Measurements from ENCODE around the gene SNTA1. TPM values are rescaled to one million over a fixed set of nuclear protein-coding genes. Genes with fewer than 3 reads are reported as not detected.

The SNTA1 gene
- total RNA-seq, 1 experiment from 2014 or later: 15.4 TPM

- H3K4me1 ChIP-seq: no peaks in the 10 kb centered on the region
- no peak overlapping the region for H3K4me3 Mint-ChIP-seq (ENCODE audit: unreplicated experiment)
- TF ChIP-seq, protein P1, sequence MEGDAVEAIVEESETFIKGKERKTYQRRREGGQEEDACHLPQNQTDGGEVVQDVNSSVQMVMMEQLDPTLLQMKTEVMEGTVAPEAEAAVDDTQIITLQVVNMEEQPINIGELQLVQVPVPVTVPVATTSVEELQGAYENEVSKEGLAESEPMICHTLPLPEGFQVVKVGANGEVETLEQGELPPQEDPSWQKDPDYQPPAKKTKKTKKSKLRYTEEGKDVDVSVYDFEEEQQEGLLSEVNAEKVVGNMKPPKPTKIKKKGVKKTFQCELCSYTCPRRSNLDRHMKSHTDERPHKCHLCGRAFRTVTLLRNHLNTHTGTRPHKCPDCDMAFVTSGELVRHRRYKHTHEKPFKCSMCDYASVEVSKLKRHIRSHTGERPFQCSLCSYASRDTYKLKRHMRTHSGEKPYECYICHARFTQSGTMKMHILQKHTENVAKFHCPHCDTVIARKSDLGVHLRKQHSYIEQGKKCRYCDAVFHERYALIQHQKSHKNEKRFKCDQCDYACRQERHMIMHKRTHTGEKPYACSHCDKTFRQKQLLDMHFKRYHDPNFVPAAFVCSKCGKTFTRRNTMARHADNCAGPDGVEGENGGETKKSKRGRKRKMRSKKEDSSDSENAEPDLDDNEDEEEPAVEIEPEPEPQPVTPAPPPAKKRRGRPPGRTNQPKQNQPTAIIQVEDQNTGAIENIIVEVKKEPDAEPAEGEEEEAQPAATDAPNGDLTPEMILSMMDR (IDR thresholded peaks at IDR 0.05; ENCODE audit: insufficient read depth in 1 of 2, low read depth in 1 of 2, low read length in 1 of 2, severe bottlenecking in 1 of 2, unreplicated experiment in 1 of 2): no peak
- BruUV-seq (replicated peaks): no TSS peak
- H3K27me3 ChIP-seq (replicated peaks; ENCODE audit: control insufficient read depth, insufficient read depth, low read length): no peaks in the 10 kb centered on the region
- ChIA-PET CTCF (interaction anchor here (0.6 kb wide), 1 partner anchor 25 kb away, joined by 3 read pairs; no protein-coding TSS in a partner anchor), POLR2A (no interaction called here)
- no peak overlapping the region for H3K27ac Mint-ChIP-seq (ENCODE audit: unreplicated experiment)
- no peaks in the 10 kb centered on the region for H3K36me3 ChIP-seq (ENCODE audit: control insufficient read depth, insufficient read depth, low read length)
- H3K4me1 Mint-ChIP-seq (ENCODE audit: low read depth, unreplicated experiment): no peaks in the 10 kb centered on the region
- no peaks in the 10 kb centered on the region for H3K9me3 ChIP-seq
- H3K36me3 Mint-ChIP-seq (ENCODE audit: insufficient read depth, unreplicated experiment): peaks cover 10% of the 10 kb centered on the region
- intact Hi-C loops (cut with micrococcal nuclease; ENCODE audit: unreplicated experiment): no loop called here
- H3K4me3 ChIP-seq (ENCODE audit: low read depth, low read length): no peak overlapping the region
- H3K9me3 Mint-ChIP-seq (ENCODE audit: unreplicated experiment): no peaks in the 10 kb centered on the region
- DNase-seq: no peak
- no peaks in the 10 kb centered on the region for H3K27me3 Mint-ChIP-seq (ENCODE audit: insufficient read depth, unreplicated experiment)
Observed at GRCh38 chr20:33410081-33410742, 33.4 kb downstream of the SNTA1 start.

DNA sequence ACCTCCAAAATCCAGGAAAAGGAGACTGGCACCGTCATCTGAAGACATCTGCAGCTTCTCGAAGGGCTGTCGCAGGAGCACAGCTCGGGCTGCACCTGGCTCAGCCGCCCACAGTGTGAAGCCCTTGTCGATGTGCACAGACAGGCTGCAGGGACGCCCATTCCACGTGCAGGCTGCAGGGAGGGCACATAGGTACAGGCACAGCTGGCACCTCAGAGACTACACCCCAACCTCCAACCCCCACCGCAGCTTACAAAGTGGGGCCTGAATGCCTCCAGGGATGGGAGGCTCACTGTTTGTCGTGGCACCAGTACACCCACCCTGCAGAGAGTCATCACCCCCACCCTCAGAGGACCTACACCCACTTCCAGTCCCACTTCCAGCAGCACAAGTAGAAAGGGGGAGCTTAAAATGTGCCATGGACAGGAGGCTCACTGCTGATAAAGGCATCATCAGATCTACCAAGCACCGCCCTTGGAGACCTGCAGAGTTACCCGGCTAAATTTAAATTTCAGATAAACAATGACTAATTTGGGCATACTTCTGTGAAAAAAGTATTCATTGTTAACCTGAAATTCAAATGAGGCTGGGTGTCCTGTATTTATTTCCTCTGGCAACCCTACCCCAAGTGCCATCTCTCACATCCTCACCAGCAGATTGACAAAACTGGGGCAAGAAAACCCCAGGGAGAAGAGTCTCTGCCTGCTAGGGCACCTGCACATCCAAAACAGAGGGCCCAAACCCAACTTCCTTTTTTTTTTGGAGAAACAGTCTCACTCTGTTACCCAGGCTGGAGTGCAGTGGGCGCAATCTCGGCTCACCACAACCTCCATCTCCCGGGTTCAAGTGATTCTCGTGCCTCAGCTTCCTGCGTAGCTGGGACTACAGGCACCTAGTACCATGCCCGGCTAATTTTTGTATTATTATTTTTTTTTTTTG lies 34.6 kb downstream of the SNTA1 start:
- Histone ChIP-seq H3K36me3 (ENCODE audit: control insufficient read depth, insufficient read depth, low read length) (no peaks in the 10 kb centered on the region), H3K4me3 (ENCODE audit: low read depth, low read length) (no peak overlapping the region), H3K4me1 (no peaks in the 10 kb centered on the region), H3K9me3 (no peaks in the 10 kb centered on the region), H3K27me3 (replicated peaks; ENCODE audit: control insufficient read depth, insufficient read depth, low read length) (no peaks in the 10 kb centered on the region)
- Mint-ChIP-seq H3K27me3 (ENCODE audit: insufficient read depth, unreplicated experiment) (no peaks in the 10 kb centered on the region), H3K4me3 (ENCODE audit: unreplicated experiment) (no peak overlapping the region), H3K9me3 (ENCODE audit: unreplicated experiment) (no peaks in the 10 kb centered on the region), H3K27ac (ENCODE audit: unreplicated experiment) (no peak overlapping the region), H3K4me1 (ENCODE audit: low read depth, unreplicated experiment) (no peaks in the 10 kb centered on the region), H3K36me3 (ENCODE audit: insufficient read depth, unreplicated experiment) (peaks cover 10% of the 10 kb centered on the region)
- ChIA-PET POLR2A (no interaction called here), CTCF (interaction anchor here (0.5 kb wide), 1 partner anchor 902 kb away, joined by 4 read pairs; no protein-coding TSS in a partner anchor)
- intact Hi-C loops (cut with micrococcal nuclease; ENCODE audit: unreplicated experiment): no loop called here
- TF ChIP-seq, protein P1 (IDR thresholded peaks at IDR 0.05; ENCODE audit: insufficient read depth in 1 of 2, low read depth in 1 of 2, low read length in 1 of 2, severe bottlenecking in 1 of 2, unreplicated experiment in 1 of 2): no peak
- no TSS peak for BruUV-seq (replicated peaks)
- no peak for DNase-seq

- Mint-ChIP-seq H3K4me1 (ENCODE audit: low read depth, unreplicated experiment) (no peaks in the 10 kb centered on the region), H3K27me3 (ENCODE audit: insufficient read depth, unreplicated experiment) (no peaks in the 10 kb centered on the region), H3K27ac (ENCODE audit: unreplicated experiment) (no peak overlapping the region), H3K4me3 (ENCODE audit: unreplicated experiment) (no peak overlapping the region), H3K36me3 (ENCODE audit: insufficient read depth, unreplicated experiment) (peaks cover 10% of the 10 kb centered on the region), H3K9me3 (ENCODE audit: unreplicated experiment) (no peaks in the 10 kb centered on the region)
- Histone ChIP-seq H3K36me3 (ENCODE audit: control insufficient read depth, insufficient read depth, low read length) (no peaks in the 10 kb centered on the region), H3K4me1 (no peaks in the 10 kb centered on the region), H3K27me3 (replicated peaks; ENCODE audit: control insufficient read depth, insufficient read depth, low read length) (no peaks in the 10 kb centered on the region), H3K9me3 (no peaks in the 10 kb centered on the region), H3K4me3 (ENCODE audit: low read depth, low read length) (no peak overlapping the region)
- POLR2A ChIA-PET: no interaction called here
- no peak for DNase-seq
- CTCF ChIA-PET: no interaction called here
- TF ChIP-seq, protein P1 (IDR thresholded peaks at IDR 0.05; ENCODE audit: insufficient read depth in 1 of 2, low read depth in 1 of 2, low read length in 1 of 2, severe bottlenecking in 1 of 2, unreplicated experiment in 1 of 2): no peak
- no TSS peak for BruUV-seq (replicated peaks)
- intact Hi-C loops (cut with micrococcal nuclease; ENCODE audit: unreplicated experiment): no loop called here
Observed at GRCh38 chr20:33408313-33408712, 35.2 kb downstream of the SNTA1 start.
